GM19193 (cell line): ENCODE data around the gene RICTOR.

Experiments
- POLR2A ChIP-seq: IDR thresholded peaks from 4 replicates; pipeline ENCODE4 v1.6.1; 2011; ENCODE audit not compliant: insufficient read depth, insufficient read length; ENCODE audit errors: extremely low read depth

RICTOR gene

DNA sequence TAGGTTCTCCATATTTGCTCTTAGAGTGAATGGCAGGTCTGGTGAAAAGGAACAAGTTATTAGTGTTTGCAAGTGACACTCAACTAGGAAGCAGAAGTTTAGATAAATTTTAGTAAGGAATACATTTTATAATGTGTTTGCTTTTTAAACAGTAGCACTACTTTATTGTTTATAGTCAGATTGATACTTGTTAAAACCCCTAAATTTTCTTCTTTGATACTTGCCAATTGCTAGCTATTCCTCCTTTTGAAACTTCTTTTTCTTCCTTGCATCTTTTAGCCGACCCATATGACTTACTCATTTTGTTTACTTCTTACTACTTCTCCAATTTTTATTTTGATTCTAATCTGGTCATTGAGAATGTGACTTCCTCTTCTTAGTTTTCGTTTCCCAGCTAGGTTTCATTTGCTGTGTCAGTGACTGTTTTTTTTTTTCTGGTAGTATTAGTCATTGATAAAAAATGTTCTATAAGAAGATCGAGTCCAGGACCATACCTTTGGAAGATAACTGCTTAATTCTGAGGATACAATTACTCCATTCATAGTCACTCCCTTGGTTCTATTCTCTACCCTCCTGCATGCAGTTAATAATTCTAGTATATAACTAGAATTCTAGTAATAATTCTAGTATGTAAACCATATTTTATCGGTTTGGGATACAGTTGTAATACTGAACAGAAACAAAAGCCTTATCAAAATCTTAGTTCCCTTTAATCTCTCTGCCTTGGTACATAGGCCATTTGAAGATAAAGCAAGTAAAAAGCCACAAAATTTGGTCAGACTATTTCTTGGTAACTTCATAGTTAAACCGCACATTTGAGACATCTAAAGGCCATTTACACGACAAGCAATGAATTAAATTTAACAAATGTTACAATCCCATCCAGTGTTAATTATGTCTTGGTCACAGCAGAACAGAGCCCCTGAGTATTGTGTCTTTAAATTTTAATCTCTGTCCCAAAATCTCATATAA lies 2.8 kb upstream of the RICTOR start:
- no peak for TF ChIP-seq POLR2A

DNA sequence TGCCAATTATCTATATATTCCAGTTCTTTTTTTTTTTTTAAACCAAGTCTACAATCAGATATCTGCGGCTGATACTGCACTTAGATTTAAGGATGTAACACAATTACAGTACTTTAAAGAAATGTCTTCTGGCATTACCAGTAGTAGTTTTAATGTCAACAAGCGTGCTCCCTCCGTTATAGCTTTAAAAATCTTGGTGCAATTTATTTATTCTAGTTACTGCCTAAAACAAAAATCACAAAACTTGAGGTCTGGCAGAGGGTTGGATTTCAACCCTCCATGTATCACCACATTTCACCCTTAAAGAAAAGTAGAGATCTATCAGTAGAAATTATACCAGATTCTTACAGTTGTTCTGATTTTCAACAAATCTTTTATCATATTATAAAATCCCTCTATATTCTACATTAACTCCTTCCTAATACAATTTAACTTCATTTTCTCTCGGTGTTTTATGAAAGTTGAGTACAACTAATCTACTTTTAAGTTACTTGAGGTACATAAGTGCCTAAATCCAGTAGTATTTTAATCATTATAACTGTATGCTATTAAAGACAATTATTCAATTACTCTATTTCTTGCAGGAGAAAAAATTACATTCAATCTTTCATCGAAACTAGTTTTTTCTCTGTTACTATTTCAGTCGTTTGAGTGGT lies 2.0 kb upstream of the RICTOR start:
- TF ChIP-seq POLR2A: no peak

DNA sequence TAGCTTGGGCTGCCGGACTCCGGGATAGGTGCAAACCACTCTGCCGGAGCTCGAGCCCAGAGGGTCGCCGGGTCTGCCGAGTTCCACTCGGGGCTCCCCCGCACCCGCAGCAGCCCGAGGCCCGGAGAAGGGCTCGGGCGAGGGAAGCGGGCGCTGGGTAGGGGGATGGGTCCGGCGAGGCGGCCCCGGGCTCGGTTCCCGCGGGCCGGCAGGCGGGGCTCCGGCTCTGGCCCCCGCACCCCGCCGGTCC lies 507 bp downstream of the RICTOR start:
- TF ChIP-seq POLR2A: no peak

DNA sequence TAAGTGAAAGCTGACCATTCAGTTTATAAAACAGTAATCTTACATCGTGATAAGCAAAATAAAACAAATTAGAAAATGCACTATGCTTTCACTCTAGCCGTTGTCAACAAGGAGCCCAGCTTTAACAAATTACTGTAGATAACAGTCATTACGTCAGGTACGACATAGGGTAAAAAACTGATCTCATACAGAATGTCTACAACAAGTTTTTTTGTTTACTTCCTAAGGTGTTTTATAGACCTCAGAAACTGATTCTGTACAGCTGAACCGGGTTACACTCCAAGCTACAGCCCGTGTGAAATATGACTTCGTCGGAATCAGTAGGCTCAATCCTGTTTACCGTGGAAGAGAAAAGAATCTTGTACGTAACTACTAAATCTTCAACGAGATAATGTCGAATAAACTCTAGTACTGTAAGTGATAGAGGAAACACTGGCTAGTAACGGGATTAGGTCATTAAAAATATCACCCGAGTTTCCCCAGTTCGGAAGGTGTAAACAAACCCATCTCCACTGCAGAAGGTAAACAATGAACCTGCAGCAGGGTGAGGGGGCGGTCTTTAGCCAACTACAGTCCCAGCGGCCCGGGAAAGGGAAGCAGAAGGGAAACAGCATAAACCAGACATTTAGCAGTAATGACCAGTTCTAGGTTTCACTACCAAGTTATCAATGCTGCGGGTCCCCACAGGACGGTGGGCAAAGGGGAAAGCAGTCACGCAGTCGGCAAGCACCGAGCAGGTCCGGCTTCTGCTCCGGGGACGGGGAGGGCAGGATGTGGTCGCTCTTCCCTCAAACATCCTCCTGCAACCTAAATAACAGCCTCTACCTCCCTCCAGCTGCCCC lies 1.1 kb downstream of the RICTOR start:
- peak; percentile 38 for TF ChIP-seq POLR2A

DNA sequence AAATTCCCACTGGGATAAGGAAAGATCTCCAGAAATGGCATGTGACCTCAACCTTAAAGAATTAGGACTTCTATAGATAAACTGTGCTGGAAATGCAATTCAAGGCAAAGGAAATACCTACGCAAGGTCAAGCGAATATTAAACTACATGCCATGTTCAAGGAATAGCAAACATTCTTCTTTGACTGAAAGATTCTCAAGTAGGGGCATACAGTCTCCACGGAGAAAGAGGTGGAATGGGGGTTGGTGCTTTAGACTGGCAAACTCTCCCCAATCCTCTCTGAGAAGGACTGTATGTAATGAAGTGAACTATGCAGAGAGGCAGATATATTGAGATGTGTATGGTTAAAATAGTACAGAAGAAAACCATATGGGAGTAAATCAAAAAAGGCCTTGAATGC lies 6.1 kb downstream of the RICTOR start:
- no peak for TF ChIP-seq POLR2A

DNA sequence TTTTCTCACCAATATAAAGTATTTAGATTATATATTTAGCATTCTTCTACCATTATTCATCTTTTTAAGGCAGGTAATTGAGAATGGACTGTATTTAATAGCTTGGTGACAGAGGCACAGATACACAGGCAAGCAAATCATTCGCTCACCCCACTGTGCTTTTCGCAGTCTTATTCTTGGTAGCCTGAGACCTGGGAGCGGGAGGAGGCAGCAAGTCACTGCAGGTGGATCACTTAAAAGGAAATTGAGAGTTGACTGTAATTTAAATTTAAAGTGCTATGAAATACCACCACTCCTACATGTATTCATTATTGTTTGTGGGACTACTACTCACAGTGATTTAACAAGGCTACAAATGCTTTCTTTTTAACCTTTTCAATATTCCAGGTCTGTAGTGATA lies 9.7 kb downstream of the RICTOR start:
- TF ChIP-seq POLR2A: no peak

DNA sequence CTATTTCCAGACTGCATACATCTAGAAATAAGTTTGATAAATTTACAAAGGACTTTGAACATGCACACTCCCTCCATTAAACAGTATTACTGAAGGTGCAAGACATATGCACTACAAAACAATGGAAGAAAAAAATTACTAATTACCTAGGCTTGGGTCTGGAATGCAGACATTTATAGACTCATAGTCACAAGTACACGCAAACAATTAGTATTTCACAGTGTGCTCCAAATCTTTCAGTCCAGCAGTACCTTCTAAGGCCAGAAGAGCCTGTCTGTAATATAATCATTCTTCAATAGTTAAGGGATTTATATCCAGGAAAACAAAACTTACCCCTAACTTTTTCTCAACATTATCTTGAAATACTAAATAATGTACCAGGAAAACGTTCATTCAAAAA lies 11.2 kb downstream of the RICTOR start:
- no peak for TF ChIP-seq POLR2A

DNA sequence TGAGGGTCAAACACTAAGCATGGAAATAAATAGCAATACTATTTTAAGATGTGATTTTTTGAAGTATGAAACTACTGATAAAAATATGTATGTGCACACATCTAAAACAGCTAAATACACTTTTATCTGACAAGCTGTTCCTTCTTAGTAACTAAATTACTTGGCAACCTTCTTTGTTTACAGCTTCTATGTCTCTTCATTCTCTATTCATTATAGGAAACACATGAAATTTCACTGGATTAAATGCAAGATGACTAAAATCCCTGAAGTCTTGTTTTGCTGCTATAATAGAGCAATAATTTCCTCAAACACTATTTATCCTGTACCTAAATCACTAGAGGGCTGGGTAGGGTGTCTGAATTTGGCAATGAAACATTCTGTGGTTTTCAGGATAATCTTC lies 11.7 kb downstream of the RICTOR start:
- TF ChIP-seq POLR2A: no peak

DNA sequence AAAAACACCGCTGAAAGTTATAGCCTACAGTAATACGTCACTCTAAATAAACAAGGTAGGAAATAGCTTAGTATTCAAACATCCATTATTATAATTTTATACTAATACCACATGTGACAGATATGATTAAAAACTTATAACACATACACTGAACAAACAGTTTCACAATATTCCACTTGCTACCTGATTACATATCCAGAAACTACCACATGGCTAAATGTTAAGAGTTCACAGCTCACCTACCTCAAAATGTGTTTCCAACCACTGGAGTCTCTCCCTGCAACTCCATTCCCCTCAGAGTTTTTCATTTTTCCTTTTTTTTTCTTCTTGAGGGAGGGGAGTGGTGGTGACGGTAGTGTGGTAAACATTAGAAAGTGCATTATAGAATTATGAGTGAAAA lies 12.1 kb downstream of the RICTOR start:
- TF ChIP-seq POLR2A: no peak

DNA sequence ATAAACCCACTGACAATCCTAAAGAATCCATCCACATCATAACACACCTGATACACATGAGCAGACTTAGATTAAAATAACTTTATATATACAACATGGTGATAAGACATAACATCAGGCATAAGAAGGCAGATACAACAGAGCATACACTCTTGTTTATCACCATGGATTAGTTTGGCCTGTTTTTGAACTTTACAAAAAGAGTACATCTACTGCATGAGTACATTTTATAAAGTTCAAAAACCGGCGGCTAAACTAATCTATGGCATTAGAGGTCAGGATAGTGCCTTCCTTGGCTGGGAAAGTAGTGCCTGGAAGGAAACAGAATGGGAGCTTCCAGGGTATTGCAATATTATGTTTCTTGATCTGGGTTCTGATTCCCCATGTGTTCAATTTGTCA lies 15.1 kb downstream of the RICTOR start:
- no peak for TF ChIP-seq POLR2A

DNA sequence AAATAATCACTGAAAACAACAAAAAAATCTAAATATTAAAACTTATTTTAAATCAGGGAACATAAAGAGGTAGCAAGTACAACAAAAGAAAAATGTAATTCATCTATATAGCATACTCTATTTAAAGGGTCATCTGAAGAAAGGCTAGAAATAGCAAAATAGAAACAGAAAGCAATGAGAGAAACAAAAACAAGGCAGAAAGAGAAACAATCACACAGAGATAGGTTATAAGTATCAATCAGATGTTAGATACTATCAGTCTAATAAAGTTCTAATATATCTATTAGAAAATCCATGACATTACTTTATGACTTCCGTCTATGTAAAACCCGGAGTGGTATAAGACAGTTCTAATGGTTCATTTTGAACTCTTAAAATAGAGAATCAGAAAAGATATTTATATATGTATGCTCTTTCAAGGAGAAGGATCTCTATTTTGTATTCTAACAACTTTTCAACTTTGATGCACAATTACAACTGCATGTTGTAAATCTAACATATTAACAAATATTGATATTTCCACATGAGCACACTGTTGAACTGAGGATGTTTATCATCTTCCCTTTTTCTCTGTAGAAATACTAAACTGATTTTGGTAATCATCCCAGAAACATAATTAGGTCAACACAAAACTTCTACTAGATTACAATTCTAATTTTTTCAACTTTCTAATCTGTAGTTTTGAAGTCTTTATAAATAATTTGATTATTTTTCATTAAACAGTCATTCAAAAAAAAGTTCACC lies 15.8 kb downstream of the RICTOR start:
- TF ChIP-seq POLR2A: no peak

DNA sequence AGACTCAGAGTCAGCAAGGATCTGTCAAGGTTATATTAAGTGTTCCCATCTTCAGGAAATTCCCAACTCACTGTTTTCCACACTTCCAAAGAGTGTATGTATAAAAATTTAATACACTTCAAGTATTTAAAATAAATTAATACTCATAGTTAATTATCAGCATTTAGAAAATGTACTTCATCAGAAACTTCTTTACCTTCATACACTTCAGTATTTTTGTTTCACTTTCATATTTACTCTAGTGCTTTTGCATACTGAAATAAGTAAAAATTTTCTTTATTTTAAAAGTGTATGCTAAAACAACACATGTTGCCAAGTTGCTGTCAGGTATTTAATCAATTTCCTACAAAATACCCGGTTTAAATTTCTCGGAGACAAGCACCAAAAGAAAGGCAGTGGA lies 16.5 kb downstream of the RICTOR start:
- TF ChIP-seq POLR2A: no peak

DNA sequence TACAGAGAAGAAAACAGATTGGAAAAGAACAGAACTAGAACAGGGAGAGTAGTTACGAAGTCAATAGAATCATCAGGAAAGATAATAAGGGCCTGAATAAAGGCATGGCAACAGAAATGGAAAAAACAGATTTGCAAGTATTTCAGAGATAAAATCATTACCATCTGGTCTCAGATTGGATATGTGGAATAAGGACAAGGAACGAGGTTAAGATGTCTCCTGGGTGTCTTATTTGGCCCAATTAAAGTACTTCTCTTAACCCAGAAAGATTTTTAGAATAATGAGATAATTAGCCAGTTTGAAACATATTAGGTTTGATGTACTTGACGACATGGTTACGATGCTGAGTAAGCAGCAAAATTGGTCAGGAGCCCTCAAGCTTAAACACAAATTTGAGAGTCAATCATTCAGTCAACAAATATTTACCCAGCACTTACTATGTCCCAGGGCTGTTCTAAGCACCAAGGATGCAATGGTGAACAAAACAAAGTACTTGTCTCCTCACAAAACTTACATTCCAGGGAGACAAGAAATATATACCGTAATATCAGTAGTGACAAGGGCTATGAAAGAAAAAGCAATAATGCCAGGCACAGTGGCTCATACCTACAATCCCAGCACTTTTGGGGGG lies 18.3 kb downstream of the RICTOR start:
- no peak for TF ChIP-seq POLR2A

DNA sequence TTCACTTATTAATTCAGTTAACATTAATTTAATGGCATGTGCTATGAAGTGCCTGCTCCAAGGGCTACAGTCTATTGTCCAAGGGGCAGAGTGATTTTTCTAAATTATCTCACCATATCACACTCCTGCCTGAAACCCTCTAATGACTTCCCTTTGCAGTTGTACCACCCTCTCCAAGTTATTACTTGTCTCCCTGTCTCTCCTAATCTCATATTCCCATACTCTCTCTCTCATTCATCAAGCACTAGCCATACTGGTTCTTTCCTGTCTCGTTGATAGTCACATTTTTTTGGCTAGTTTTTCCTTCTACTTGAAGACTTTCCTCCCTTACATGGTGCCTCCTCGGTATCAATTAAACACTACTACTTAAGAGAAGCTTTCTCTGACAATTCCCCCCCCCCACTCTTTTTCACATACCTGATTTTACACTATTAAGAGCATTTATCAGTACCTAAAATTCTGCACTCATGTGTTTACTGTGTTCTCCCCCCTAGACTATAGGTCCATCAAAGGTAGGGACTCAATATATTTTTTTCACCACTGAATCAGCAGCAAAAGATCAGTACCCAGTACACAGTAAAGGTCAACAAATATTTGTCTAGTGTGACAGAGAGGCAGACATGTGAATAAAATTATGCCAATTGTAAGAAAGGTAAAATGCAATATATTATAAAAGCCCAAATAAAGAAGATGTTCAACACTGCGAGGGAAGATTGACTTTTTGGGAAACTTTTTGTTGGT lies 19.0 kb downstream of the RICTOR start:
- no peak for TF ChIP-seq POLR2A
